HCT116 (cell line): ENCODE measurements around the gene HOXC4.
"Not testable (repeated sequence)": the region's sequence is repeated elsewhere in the genome, so short reads cannot be mapped to it uniquely, and the experiment has no call there.

ENCODE experiments used
- CEBPB ChIP-seq: IDR thresholded peaks from 2 replicates; pipeline ENCODE4 v1.6.1; 2012; ENCODE audit warnings: low read depth
- EZH2 ChIP-seq: fragments of 200-600 bp; sonication (generic); IDR thresholded peaks from 2 replicates; pipeline ENCODE4 v1.6.1; 2017; ENCODE audit warnings: antibody characterized with exemption, mixed run types
- FOSL1 ChIP-seq: IDR thresholded peaks from 2 replicates; pipeline ENCODE4 v1.6.1; 2012; ENCODE audit warnings: low read depth
- POLR2A ChIP-seq: IDR thresholded peaks from 2 replicates; pipeline ENCODE4 v1.7.0; 2011; ENCODE audit warnings: borderline replicate concordance; ENCODE audit not compliant: insufficient read depth, insufficient read length; ENCODE audit errors: extremely low read depth
- POLR2AphosphoS5 ChIP-seq: IDR thresholded peaks from 2 replicates; pipeline ENCODE4 v1.6.1; 2011; ENCODE audit warnings: mild to moderate bottlenecking, low read depth, low read length, moderate library complexity
- SP1 ChIP-seq: IDR thresholded peaks from 2 replicates; pipeline ENCODE4 v1.6.1; 2012; ENCODE audit warnings: low read depth
- ZNF274 ChIP-seq: fragments of 200-500 bp; sonication (Bioruptor generic); IDR thresholded peaks from 2 replicates; pipeline ENCODE4 v1.6.1; 2014; ENCODE audit warnings: mild to moderate bottlenecking, low read depth, low read length, inconsistent platforms
- TF ChIP-seq, protein P1 (sequence below), 3 experiments: fragments of 200-600 bp in 1 of 3; sonication (generic) in 1 of 3; IDR thresholded peaks in 2 of 3; conservative IDR thresholded peaks in 1 of 3; 2 replicates each; pipeline ENCODE4 v1.5.1; 2012 to 2017; ENCODE audit warnings: low read depth in 2 of 3, low read length in 2 of 3, antibody characterized with exemption in 1 of 3, borderline replicate concordance in 1 of 3, control low read depth in 1 of 3, mild to moderate bottlenecking in 1 of 3, mixed read lengths in 1 of 3, mixed run types in 1 of 3, moderate library complexity in 1 of 3; ENCODE audit not compliant: insufficient read depth in 1 of 3
- TF ChIP-seq, protein P2 (sequence below): IDR thresholded peaks from 2 replicates; pipeline ENCODE4 v1.6.1; 2012

DNA sequence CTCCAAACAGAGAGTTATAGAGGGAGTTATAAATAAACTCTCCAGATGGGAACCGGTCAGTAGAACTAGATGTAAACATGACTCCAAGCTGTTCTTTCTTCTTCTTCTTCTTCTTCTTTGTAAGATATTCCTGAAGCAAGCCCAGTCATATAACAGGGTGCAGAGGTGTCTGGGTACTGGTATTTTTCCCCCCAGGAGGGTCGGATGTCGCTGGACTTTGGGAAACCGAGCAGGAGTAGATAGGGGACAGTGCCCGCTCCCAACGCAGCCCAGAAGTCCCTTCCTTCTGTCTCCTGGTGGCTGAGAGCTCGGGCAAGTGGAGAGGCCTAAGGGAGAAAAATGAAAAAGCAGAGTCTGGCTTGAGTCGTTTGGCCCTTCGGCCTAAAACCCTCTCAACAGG is 25.5 kb downstream of the HOXC4 start:
- not testable (repeated sequence) for TF ChIP-seq ZNF274, SP1, POLR2A, EZH2, FOSL1, CEBPB, POLR2AphosphoS5
- TF ChIP-seq, protein P1, sequence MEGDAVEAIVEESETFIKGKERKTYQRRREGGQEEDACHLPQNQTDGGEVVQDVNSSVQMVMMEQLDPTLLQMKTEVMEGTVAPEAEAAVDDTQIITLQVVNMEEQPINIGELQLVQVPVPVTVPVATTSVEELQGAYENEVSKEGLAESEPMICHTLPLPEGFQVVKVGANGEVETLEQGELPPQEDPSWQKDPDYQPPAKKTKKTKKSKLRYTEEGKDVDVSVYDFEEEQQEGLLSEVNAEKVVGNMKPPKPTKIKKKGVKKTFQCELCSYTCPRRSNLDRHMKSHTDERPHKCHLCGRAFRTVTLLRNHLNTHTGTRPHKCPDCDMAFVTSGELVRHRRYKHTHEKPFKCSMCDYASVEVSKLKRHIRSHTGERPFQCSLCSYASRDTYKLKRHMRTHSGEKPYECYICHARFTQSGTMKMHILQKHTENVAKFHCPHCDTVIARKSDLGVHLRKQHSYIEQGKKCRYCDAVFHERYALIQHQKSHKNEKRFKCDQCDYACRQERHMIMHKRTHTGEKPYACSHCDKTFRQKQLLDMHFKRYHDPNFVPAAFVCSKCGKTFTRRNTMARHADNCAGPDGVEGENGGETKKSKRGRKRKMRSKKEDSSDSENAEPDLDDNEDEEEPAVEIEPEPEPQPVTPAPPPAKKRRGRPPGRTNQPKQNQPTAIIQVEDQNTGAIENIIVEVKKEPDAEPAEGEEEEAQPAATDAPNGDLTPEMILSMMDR (IDR thresholded peaks at IDR 0.05 in 2 of 3, conservative IDR thresholded peaks at IDR 0.05 in 1 of 3; ENCODE audit: borderline replicate concordance in 1 of 3, insufficient read depth in 1 of 3, low read depth in 2 of 3, low read length in 2 of 3) = not testable (repeated sequence)
- TF ChIP-seq, protein P2, sequence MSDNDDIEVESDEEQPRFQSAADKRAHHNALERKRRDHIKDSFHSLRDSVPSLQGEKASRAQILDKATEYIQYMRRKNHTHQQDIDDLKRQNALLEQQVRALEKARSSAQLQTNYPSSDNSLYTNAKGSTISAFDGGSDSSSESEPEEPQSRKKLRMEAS = not testable (repeated sequence)
